HAP-1 (cell line): ENCODE data around the gene MTSS2.

Experiments
- DNase-seq, 2 experiments: peaks; one replicate each; pipeline ENCODE4 v3.0.0-alpha.2; 2016 to 2020; ENCODE audit warnings: low spot score in 2 of 2
- H3K27me3 ChIP-seq: fragments of 250-450 bp; sonication (Bioruptor Pico); 2 replicates; pipeline ENCODE4 v1.5.1; 2020; ENCODE audit warnings: low read depth, mild to moderate bottlenecking, moderate library complexity
- H3K36me3 ChIP-seq: fragments of 250-450 bp; sonication (Bioruptor Pico); replicated peaks from 2 replicates; pipeline ENCODE4 v1.5.1; 2020; ENCODE audit warnings: mild to moderate bottlenecking
- H3K4me1 ChIP-seq: fragments of 250-450 bp; sonication (Bioruptor Pico); 2 replicates; pipeline ENCODE4 v1.5.1; 2020; ENCODE audit warnings: mild to moderate bottlenecking
- H3K4me3 ChIP-seq: fragments of 250-450 bp; sonication (Bioruptor Pico); 2 replicates; pipeline ENCODE4 v1.5.1; 2020; ENCODE audit warnings: mild to moderate bottlenecking, moderate library complexity
- H3K9me3 ChIP-seq: fragments of 250-450 bp; sonication (Bioruptor Pico); 2 replicates; pipeline ENCODE4 v1.5.1; 2020; ENCODE audit warnings: mild to moderate bottlenecking, moderate library complexity
- in situ Hi-C: fragments of 300-500 bp; cut with MboI; formaldehyde crosslinking; loops from 3 replicates; pipeline ENCODE4 v1.14.3; 2020; ENCODE audit warnings: low sequenced_read_pairs, inconsistent platforms, mixed read lengths

Gene MTSS2

GRCh38 chr16:70685938-70686375, at the start of gene MTSS2:
Gene MTSS2, minus strand, starts transcription at chr16:70686053. Its CDS starts 262 bp downstream, at chr16:70685791.
- peak within 1 kb of the TSS; percentile 74 for H3K4me3 ChIP-seq
- in situ Hi-C loops = no loop called here
- DNase-seq = peak; percentile 71 to 91
- no peaks in the 10 kb centered on the region; the same call in 1 of the 2 replicates for H3K4me1 ChIP-seq
- no peaks in the 10 kb centered on the region for H3K27me3 ChIP-seq
- H3K36me3 ChIP-seq = no peaks in the 10 kb centered on the region
- H3K9me3 ChIP-seq = no peaks in the 10 kb centered on the region

- Histone ChIP-seq H3K9me3 (no peaks in the 10 kb centered on the region), H3K27me3 (no peaks in the 10 kb centered on the region), H3K4me3 (no peak overlapping the region), H3K4me1 (no peaks in the 10 kb centered on the region), H3K36me3 (no peaks in the 10 kb centered on the region)
- DNase-seq = no peak
- in situ Hi-C loops = no loop called here
Measured at GRCh38 chr16:70735141-70735979, 49.5 kb upstream of the MTSS2 start.

GRCh38 chr16:70734522-70735095, 48.8 kb upstream of the MTSS2 start:
- Histone ChIP-seq H3K36me3 (no peaks in the 10 kb centered on the region), H3K9me3 (no peaks in the 10 kb centered on the region), H3K4me1 (no peaks in the 10 kb centered on the region), H3K4me3 (no peak overlapping the region), H3K27me3 (no peaks in the 10 kb centered on the region)
- DNase-seq = no peak
- in situ Hi-C loops = no loop called here

GRCh38 chr16:70730944-70731343, 45.1 kb upstream of the MTSS2 start:
- Histone ChIP-seq H3K27me3 (no peaks in the 10 kb centered on the region), H3K36me3 (no peaks in the 10 kb centered on the region), H3K4me3 (no peak overlapping the region), H3K4me1 (no peaks in the 10 kb centered on the region), H3K9me3 (no peaks in the 10 kb centered on the region)
- no peak for DNase-seq
- in situ Hi-C loops = no loop called here

GRCh38 chr16:70730031-70730430, 44.2 kb upstream of the MTSS2 start:
- Histone ChIP-seq H3K36me3 (no peaks in the 10 kb centered on the region), H3K27me3 (no peaks in the 10 kb centered on the region), H3K4me3 (no peak overlapping the region), H3K4me1 (no peaks in the 10 kb centered on the region), H3K9me3 (no peaks in the 10 kb centered on the region)
- DNase-seq = no peak
- in situ Hi-C loops = no loop called here

- no peak overlapping the region for H3K4me3 ChIP-seq
Measured at GRCh38 chr16:70729292-70729691, 43.4 kb upstream of the MTSS2 start.

GRCh38 chr16:70728150-70728549, 42.3 kb upstream of the MTSS2 start:
- in situ Hi-C loops = no loop called here
- no peaks in the 10 kb centered on the region for H3K27me3 ChIP-seq
- no peaks in the 10 kb centered on the region for H3K4me1 ChIP-seq
- no peak for DNase-seq
- H3K9me3 ChIP-seq = no peaks in the 10 kb centered on the region
- H3K4me3 ChIP-seq = no peak overlapping the region
- H3K36me3 ChIP-seq = no peaks in the 10 kb centered on the region

More at GRCh38 chr16:70729292-70729691, 43.4 kb upstream of the MTSS2 start:
- no peaks in the 10 kb centered on the region for H3K4me1 ChIP-seq
- no peak for DNase-seq
- H3K9me3 ChIP-seq = no peaks in the 10 kb centered on the region
- in situ Hi-C loops = no loop called here
- no peaks in the 10 kb centered on the region for H3K27me3 ChIP-seq
- no peaks in the 10 kb centered on the region for H3K36me3 ChIP-seq

- Histone ChIP-seq H3K4me1 (no peaks in the 10 kb centered on the region), H3K4me3 (no peak overlapping the region), H3K36me3 (no peaks in the 10 kb centered on the region), H3K27me3 (no peaks in the 10 kb centered on the region), H3K9me3 (no peaks in the 10 kb centered on the region)
- DNase-seq = no peak
- in situ Hi-C loops = no loop called here
Measured at GRCh38 chr16:70726892-70727361, 41.1 kb upstream of the MTSS2 start.

- H3K4me1 ChIP-seq = no peaks in the 10 kb centered on the region
- no peaks in the 10 kb centered on the region for H3K9me3 ChIP-seq
- no peaks in the 10 kb centered on the region for H3K27me3 ChIP-seq
- H3K36me3 ChIP-seq = no peaks in the 10 kb centered on the region
- no peak overlapping the region for H3K4me3 ChIP-seq
- in situ Hi-C loops = no loop called here
- DNase-seq = no peak
Measured at GRCh38 chr16:70725912-70726828, 40.3 kb upstream of the MTSS2 start.

- Histone ChIP-seq H3K9me3 (no peaks in the 10 kb centered on the region), H3K36me3 (no peaks in the 10 kb centered on the region), H3K27me3 (no peaks in the 10 kb centered on the region), H3K4me1 (no peaks in the 10 kb centered on the region), H3K4me3 (no peak overlapping the region)
- no peak for DNase-seq
- in situ Hi-C loops = no loop called here
Measured at GRCh38 chr16:70725024-70725911, 39.4 kb upstream of the MTSS2 start.

- Histone ChIP-seq H3K4me3 (no peak overlapping the region), H3K27me3 (no peaks in the 10 kb centered on the region), H3K36me3 (no peaks in the 10 kb centered on the region), H3K9me3 (no peaks in the 10 kb centered on the region), H3K4me1 (no peaks in the 10 kb centered on the region)
- in situ Hi-C loops = no loop called here
- no peak for DNase-seq
Measured at GRCh38 chr16:70724146-70725023, 38.5 kb upstream of the MTSS2 start.

- no peak for DNase-seq
- Histone ChIP-seq H3K4me3 (no peak overlapping the region), H3K27me3 (no peaks in the 10 kb centered on the region), H3K9me3 (no peaks in the 10 kb centered on the region), H3K36me3 (no peaks in the 10 kb centered on the region), H3K4me1 (no peaks in the 10 kb centered on the region)
- in situ Hi-C loops = no loop called here
Measured at GRCh38 chr16:70723740-70724145, 37.9 kb upstream of the MTSS2 start.
